Thymus (tissue), 11 donors: ENCODE data around the gene SRRT. TPM values are rescaled to one million over a fixed set of nuclear protein-coding genes. Genes with fewer than 3 reads are reported as not detected.

Experiments
- DNase-seq, 9 donors: peaks; one replicate each; pipeline ENCODE4 v3.0.0-alpha.2; 2013; ENCODE audit warnings: low spot score in 9 of 9, low read depth in 6 of 9, missing footprints in 1 of 9
- H3K27ac ChIP-seq, 2 donors: one replicate each; pipeline ENCODE4 v1.5.1; 2013; ENCODE audit warnings: control low read depth in 1 of 2, low read depth in 1 of 2, low read length in 1 of 2, mild to moderate bottlenecking in 1 of 2, moderate library complexity in 1 of 2
- H3K27me3 ChIP-seq, 2 donors: one replicate each; pipeline ENCODE4 v1.5.1; 2013; ENCODE audit warnings: low read length in 1 of 2; ENCODE audit not compliant: control insufficient read depth in 2 of 2, insufficient read depth in 1 of 2
- H3K36me3 ChIP-seq, 2 donors: one replicate each; pipeline ENCODE4 v1.5.1; 2013; ENCODE audit warnings: low read length in 1 of 2, mild to moderate bottlenecking in 1 of 2, moderate library complexity in 1 of 2; ENCODE audit not compliant: control insufficient read depth in 2 of 2, insufficient read depth in 2 of 2
- H3K4me1 ChIP-seq, 2 donors: one replicate each; pipeline ENCODE4 v1.5.1; 2013; ENCODE audit warnings: low read length in 2 of 2; ENCODE audit not compliant: control insufficient read depth in 2 of 2, insufficient read depth in 2 of 2
- H3K4me3 ChIP-seq, 2 donors: one replicate each; pipeline ENCODE4 v1.5.1; 2013; ENCODE audit warnings: low read length in 2 of 2, control low read depth in 1 of 2, mild to moderate bottlenecking in 1 of 2
- H3K9me3 ChIP-seq, 2 donors: one replicate each; pipeline ENCODE4 v1.5.1; 2013; ENCODE audit warnings: low read length in 1 of 2, mild to moderate bottlenecking in 1 of 2; ENCODE audit not compliant: control insufficient read depth in 2 of 2, insufficient read depth in 1 of 2
- WGBS: extraction: QIAGEN DNeasy Blood & Tissue Kit; methylation state at CpG from one replicate; pipeline ENCODE4 v1.1.7; 2013; 5-methylcytosine and 5-hydroxymethylcytosine counted together
- polyA plus RNA-seq: library from polyadenylated mRNA; stranded (reverse); fragments of 200-250 nt; gene quantifications from one replicate; pipeline ENCODE4 v1.2.3, GENCODE V29; 2013
- total RNA-seq: library from RNA; stranded (reverse); fragments of 120-200 nt; gene quantifications from one replicate; pipeline ENCODE4 v1.2.4, GENCODE V29; 2013
- donor health status: healthy.

The SRRT gene
- total and polyA plus RNA-seq, 2 donors: 74.2 to 120 TPM

- no peak overlapping the region for H3K27ac ChIP-seq
- H3K4me3 ChIP-seq: peak overlapping the region; percentile 22 to 42
- peak in 3 of 9 donors; percentile 51 to 60 (median 59) for DNase-seq
- H3K27me3 ChIP-seq: peaks cover 73 to 89% of the 10 kb centered on the region in 2 donors
- peaks cover 0 to 10% of the 10 kb centered on the region in 2 donors for H3K9me3 ChIP-seq
- H3K4me1 ChIP-seq: peaks cover 15 to 25% of the 10 kb centered on the region in 2 donors
- no peaks in the 10 kb centered on the region for H3K36me3 ChIP-seq
- 1% methylated on average over 83 of the region's 83 CpGs for WGBS
These were observed 20.2 kb downstream of the SRRT start for GRCh38 chr7:100894860-100895700.

GRCh38 chr7:100895701-100895955 lies 20.7 kb downstream of the SRRT start, which contains the start of gene ACHE:
Gene ACHE, minus strand, starts transcription at chr7:100895888. Its CDS starts 1,656 bp downstream, at chr7:100894232.
- Histone ChIP-seq H3K4me1 (peaks cover 11 to 20% of the 10 kb centered on the region in 2 donors), H3K27ac (peak within 1 kb of the TSS in 1 of 2 donors; percentile 31), H3K4me3 (peak within 1 kb of the TSS; percentile 22 to 42), H3K36me3 (no peaks in the 10 kb centered on the region), H3K9me3 (peaks cover 0 to 10% of the 10 kb centered on the region in 2 donors), H3K27me3 (peaks cover 69 to 83% of the 10 kb centered on the region in 2 donors)
- under 1% methylated on average over 26 of the region's 32 CpGs for WGBS
- no peak for DNase-seq

GRCh38 chr7:100895956-100896731 lies 21.2 kb downstream of the SRRT start:
- Histone ChIP-seq H3K36me3 (no peaks in the 10 kb centered on the region), H3K27ac (peak overlapping the region in 1 of 2 donors; percentile 31), H3K4me3 (peak overlapping the region in 1 of 2 donors; percentile 42), H3K27me3 (peaks cover 64 to 83% of the 10 kb centered on the region in 2 donors), H3K4me1 (peaks cover 6 to 15% of the 10 kb centered on the region in 2 donors), H3K9me3 (peaks cover 0 to 10% of the 10 kb centered on the region in 2 donors)
- WGBS: 8% methylated on average over 54 of the region's 54 CpGs
- no peak for DNase-seq

GRCh38 chr7:100896732-100897608 lies 22.1 kb downstream of the SRRT start:
- peak in 2 of 9 donors; percentile 56 to 60 for DNase-seq
- peaks cover 6 to 13% of the 10 kb centered on the region in 2 donors for H3K4me1 ChIP-seq
- peaks cover 56 to 76% of the 10 kb centered on the region in 2 donors for H3K27me3 ChIP-seq

GRCh38 chr7:100897772-100898454 lies 23.0 kb downstream of the SRRT start:
- 84% methylated on average over 13 of the region's 13 CpGs for WGBS

More at GRCh38 chr7:100896732-100897608, 22.1 kb downstream of the SRRT start:
- H3K9me3 ChIP-seq: peaks cover 0 to 10% of the 10 kb centered on the region in 2 donors
- peak overlapping the region in 1 of 2 donors; percentile 26 for H3K27ac ChIP-seq
- H3K4me3 ChIP-seq: peak overlapping the region in 1 of 2 donors; percentile 39
- no peaks in the 10 kb centered on the region for H3K36me3 ChIP-seq
- 3% methylated on average over 95 of the region's 95 CpGs for WGBS

GRCh38 chr7:100899432-100899831 lies 24.5 kb downstream of the SRRT start:
- Histone ChIP-seq H3K4me3 (no peak overlapping the region), H3K9me3 (peaks cover 0 to 5% of the 10 kb centered on the region in 2 donors), H3K4me1 (peaks cover 6 to 13% of the 10 kb centered on the region in 2 donors), H3K27me3 (peaks cover 39 to 58% of the 10 kb centered on the region in 2 donors), H3K27ac (no peak overlapping the region), H3K36me3 (no peaks in the 10 kb centered on the region)
- WGBS: 97% methylated on average over 5 of the region's 5 CpGs
- no peak for DNase-seq

More at GRCh38 chr7:100897772-100898454, 23.0 kb downstream of the SRRT start:
- peaks cover 52 to 73% of the 10 kb centered on the region in 2 donors for H3K27me3 ChIP-seq
- H3K4me3 ChIP-seq: no peak overlapping the region
- peaks cover 0 to 10% of the 10 kb centered on the region in 2 donors for H3K9me3 ChIP-seq
- H3K36me3 ChIP-seq: no peaks in the 10 kb centered on the region
- no peak for DNase-seq
- H3K27ac ChIP-seq: no peak overlapping the region
- H3K4me1 ChIP-seq: peaks cover 6 to 13% of the 10 kb centered on the region in 2 donors

- H3K9me3 ChIP-seq: peaks cover 0 to 5% of the 10 kb centered on the region in 2 donors
- no peak for DNase-seq
- peaks cover 23 to 44% of the 10 kb centered on the region in 2 donors for H3K27me3 ChIP-seq
- H3K4me3 ChIP-seq: no peak overlapping the region
- 98% methylated on average over 2 of the region's 2 CpGs for WGBS
- no peak overlapping the region for H3K27ac ChIP-seq
- H3K4me1 ChIP-seq: peaks cover 6 to 7% of the 10 kb centered on the region in 2 donors
- H3K36me3 ChIP-seq: no peaks in the 10 kb centered on the region
These were observed 26.1 kb downstream of the SRRT start for GRCh38 chr7:100900978-100901377.

- no peak for DNase-seq
- peaks cover 14 to 35% of the 10 kb centered on the region in 2 donors for H3K27me3 ChIP-seq
These were observed 27.0 kb downstream of the SRRT start for GRCh38 chr7:100901921-100902332.

More at GRCh38 chr7:100901921-100902332, 27.0 kb downstream of the SRRT start:
- H3K27ac ChIP-seq: no peak overlapping the region
- no peaks in the 10 kb centered on the region for H3K9me3 ChIP-seq
- H3K4me3 ChIP-seq: no peak overlapping the region
- no peaks in the 10 kb centered on the region for H3K36me3 ChIP-seq
- peaks cover 0 to 4% of the 10 kb centered on the region in 2 donors for H3K4me1 ChIP-seq
- WGBS: 88% methylated on average over 5 of the region's 5 CpGs
